Measurements from ENCODE around the gene RPL13. TPM values are rescaled to one million over a fixed set of nuclear protein-coding genes. Genes with fewer than 3 reads are reported as not detected.

Gene RPL13
- total and polyA plus RNA-seq, 9 of the 15 experiments (the other 6 are each of a cell fraction or from before 2014, with no cell fraction given) = 227 to 6,042 (median 1,633) TPM

DNA sequence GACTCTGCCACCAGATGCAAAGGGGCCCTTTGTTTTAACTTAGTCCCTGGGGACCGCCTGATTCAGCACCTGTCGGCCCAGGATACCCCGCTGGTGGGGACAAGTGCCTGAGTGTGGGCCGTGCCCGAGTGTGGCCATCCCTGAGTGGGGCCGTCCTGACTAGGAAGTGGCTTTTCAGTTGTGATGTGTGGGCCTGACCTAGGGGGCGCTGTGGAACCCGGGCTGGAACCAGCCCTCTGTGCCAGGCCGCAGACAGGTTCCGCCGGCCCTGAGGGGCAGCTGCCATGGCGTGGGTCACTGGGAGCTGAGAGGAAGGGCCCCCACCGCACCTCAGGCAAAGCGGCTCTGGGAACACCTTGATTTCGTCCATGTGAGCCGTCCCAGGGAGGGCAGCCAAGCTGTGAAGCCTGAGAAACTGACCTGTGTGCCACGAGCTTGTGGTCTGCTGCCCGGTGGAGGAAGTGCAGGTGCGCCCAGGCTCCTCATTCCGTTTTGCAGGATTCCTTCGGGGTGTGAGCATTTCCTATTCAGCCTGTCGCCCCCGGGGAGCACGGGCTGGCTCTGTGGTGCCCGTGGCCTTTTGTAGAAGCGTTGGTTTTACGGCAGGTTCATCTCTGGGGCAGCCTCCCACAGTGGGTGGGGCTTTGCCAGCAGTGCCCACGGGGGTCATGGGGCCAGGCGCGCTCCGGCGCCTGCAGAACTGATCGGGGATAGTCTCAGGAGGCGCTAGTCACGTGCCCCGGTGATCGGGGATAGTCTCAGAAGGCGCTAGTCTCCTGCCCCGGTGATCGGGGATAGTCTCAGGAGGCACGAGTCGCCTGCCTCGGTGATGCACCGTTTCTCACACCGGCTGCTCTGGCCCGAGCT lies 5.3 kb downstream of the RPL13 start (continued):
- TF ChIP-seq ATF7 (IDR thresholded peaks at IDR 0.05) (no peak), NEUROD1 (IDR thresholded peaks at IDR 0.05; ENCODE audit: borderline replicate concordance, low read depth, low read length, partially characterized antibody) (peak; percentile 9), CBX1 (IDR thresholded peaks at IDR 0.05; ENCODE audit: low read depth) (no peak), HEY1 (CRISPR knock-in tag; IDR thresholded peaks at IDR 0.05; ENCODE audit: borderline replicate concordance) (no peak), RHOXF2B (CRISPR knock-in tag; conservative IDR thresholded peaks at IDR 0.05) (no peak), BRF1 (IDR thresholded peaks at IDR 0.05; ENCODE audit: borderline replicate concordance, extremely low read depth, insufficient read length) (no peak), MCM2 (IDR thresholded peaks at IDR 0.05; ENCODE audit: low read depth) (no peak), HDAC2 (IDR thresholded peaks at IDR 0.05) (0 out of 2 replicates have a peak, but pooled peaks have one; percentile 7), ARNT (IDR thresholded peaks at IDR 0.05) (no peak), MXI1 (IDR thresholded peaks at IDR 0.05; ENCODE audit: low read depth, low read length) (no peak), NBN (IDR thresholded peaks at IDR 0.05; ENCODE audit: low read depth) (no peak), ZEB2 (IDR thresholded peaks at IDR 0.05) (no peak)
- TF ChIP-seq, protein P1, sequence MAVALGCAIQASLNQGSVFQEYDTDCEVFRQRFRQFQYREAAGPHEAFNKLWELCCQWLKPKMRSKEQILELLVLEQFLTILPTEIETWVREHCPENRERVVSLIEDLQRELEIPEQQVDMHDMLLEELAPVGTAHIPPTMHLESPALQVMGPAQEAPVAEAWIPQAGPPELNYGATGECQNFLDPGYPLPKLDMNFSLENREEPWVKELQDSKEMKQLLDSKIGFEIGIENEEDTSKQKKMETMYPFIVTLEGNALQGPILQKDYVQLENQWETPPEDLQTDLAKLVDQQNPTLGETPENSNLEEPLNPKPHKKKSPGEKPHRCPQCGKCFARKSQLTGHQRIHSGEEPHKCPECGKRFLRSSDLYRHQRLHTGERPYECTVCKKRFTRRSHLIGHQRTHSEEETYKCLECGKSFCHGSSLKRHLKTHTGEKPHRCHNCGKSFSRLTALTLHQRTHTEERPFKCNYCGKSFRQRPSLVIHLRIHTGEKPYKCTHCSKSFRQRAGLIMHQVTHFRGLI (CRISPR knock-in tag; IDR thresholded peaks at IDR 0.05) = no peak
- TF ChIP-seq, protein P2, sequence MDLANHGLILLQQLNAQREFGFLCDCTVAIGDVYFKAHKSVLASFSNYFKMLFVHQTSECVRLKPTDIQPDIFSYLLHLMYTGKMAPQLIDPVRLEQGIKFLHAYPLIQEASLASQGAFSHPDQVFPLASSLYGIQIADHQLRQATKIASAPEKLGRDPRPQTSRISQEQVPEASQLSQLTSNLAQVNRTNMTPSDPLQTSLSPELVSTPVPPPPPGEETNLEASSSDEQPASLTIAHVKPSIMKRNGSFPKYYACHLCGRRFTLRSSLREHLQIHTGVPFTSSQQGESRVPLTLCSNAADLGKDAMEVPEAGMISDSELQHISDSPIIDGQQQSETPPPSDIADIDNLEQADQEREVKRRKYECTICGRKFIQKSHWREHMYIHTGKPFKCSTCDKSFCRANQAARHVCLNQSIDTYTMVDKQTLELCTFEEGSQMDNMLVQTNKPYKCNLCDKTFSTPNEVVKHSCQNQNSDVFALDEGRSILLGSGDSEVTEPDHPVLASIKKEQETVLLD (IDR thresholded peaks at IDR 0.05) = no peak; the same call in 1 of the 2 replicates
- TF ChIP-seq, protein P3, sequence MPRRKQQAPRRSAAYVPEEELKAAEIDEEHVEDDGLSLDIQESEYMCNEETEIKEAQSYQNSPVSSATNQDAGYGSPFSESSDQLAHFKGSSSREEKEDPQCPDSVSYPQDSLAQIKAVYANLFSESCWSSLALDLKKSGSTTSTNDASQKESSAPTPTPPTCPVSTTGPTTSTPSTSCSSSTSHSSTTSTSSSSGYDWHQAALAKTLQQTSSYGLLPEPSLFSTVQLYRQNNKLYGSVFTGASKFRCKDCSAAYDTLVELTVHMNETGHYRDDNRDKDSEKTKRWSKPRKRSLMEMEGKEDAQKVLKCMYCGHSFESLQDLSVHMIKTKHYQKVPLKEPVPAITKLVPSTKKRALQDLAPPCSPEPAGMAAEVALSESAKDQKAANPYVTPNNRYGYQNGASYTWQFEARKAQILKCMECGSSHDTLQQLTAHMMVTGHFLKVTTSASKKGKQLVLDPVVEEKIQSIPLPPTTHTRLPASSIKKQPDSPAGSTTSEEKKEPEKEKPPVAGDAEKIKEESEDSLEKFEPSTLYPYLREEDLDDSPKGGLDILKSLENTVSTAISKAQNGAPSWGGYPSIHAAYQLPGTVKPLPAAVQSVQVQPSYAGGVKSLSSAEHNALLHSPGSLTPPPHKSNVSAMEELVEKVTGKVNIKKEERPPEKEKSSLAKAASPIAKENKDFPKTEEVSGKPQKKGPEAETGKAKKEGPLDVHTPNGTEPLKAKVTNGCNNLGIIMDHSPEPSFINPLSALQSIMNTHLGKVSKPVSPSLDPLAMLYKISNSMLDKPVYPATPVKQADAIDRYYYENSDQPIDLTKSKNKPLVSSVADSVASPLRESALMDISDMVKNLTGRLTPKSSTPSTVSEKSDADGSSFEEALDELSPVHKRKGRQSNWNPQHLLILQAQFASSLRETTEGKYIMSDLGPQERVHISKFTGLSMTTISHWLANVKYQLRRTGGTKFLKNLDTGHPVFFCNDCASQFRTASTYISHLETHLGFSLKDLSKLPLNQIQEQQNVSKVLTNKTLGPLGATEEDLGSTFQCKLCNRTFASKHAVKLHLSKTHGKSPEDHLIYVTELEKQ (CRISPR knock-in tag; IDR thresholded peaks at IDR 0.05) = no peak
- TF ChIP-seq, protein P4, sequence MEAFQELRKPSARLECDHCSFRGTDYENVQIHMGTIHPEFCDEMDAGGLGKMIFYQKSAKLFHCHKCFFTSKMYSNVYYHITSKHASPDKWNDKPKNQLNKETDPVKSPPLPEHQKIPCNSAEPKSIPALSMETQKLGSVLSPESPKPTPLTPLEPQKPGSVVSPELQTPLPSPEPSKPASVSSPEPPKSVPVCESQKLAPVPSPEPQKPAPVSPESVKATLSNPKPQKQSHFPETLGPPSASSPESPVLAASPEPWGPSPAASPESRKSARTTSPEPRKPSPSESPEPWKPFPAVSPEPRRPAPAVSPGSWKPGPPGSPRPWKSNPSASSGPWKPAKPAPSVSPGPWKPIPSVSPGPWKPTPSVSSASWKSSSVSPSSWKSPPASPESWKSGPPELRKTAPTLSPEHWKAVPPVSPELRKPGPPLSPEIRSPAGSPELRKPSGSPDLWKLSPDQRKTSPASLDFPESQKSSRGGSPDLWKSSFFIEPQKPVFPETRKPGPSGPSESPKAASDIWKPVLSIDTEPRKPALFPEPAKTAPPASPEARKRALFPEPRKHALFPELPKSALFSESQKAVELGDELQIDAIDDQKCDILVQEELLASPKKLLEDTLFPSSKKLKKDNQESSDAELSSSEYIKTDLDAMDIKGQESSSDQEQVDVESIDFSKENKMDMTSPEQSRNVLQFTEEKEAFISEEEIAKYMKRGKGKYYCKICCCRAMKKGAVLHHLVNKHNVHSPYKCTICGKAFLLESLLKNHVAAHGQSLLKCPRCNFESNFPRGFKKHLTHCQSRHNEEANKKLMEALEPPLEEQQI (IDR thresholded peaks at IDR 0.05) = no peak
- TF ChIP-seq, protein P5, sequence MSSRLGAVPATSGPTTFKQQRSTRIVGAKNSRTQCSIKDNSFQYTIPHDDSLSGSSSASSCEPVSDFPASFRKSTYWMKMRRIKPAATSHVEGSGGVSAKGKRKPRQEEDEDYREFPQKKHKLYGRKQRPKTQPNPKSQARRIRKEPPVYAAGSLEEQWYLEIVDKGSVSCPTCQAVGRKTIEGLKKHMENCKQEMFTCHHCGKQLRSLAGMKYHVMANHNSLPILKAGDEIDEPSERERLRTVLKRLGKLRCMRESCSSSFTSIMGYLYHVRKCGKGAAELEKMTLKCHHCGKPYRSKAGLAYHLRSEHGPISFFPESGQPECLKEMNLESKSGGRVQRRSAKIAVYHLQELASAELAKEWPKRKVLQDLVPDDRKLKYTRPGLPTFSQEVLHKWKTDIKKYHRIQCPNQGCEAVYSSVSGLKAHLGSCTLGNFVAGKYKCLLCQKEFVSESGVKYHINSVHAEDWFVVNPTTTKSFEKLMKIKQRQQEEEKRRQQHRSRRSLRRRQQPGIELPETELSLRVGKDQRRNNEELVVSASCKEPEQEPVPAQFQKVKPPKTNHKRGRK (tag; IDR thresholded peaks at IDR 0.05) = no peak
